PC-9 (cell line): Measurements from ENCODE around the gene RNU1-2. TPM values are rescaled to one million over a fixed set of nuclear protein-coding genes. Genes with fewer than 3 reads are reported as not detected.
"Not testable (repeated sequence)": the region's sequence is repeated elsewhere in the genome, so short reads cannot be mapped to it uniquely, and the experiment has no call there.

Source experiments
- BruUV-seq: library from RNA; stranded (reverse); fragments of 400-500 nt; replicated peaks from 2 replicates; lab custom pipeline; 2021; lab: Mats Ljungman, UMichigan
- CTCF ChIA-PET: fragments of 300-600 bp; sonication (Branson Sonifier 250); formaldehyde crosslinking; loops from one replicate; lab custom pipeline; 2022; ENCODE audit warnings: antibody characterized with exemption; lab: Charles Lee
- POLR2A ChIA-PET: fragments of 300-600 bp; sonication (Branson Sonifier 250); formaldehyde crosslinking; loops from one replicate; lab custom pipeline; 2022; ENCODE audit warnings: antibody characterized with exemption; ENCODE audit not compliant: unreplicated experiment; lab: Charles Lee
- DNase-seq, 2 experiments: peaks; one replicate each; pipeline versions ENCODE4 v3.0.0 to v3.0.0-alpha.2; 2015 to 2022; ENCODE audit warnings: mixed read lengths in 1 of 2
- H2AFZ ChIP-seq: fragments of 200-600 bp; sonication (generic); 2 replicates; pipeline ENCODE4 v1.8.1; 2017; ENCODE audit warnings: antibody characterized with exemption
- H3F3A ChIP-seq: fragments of 200-600 bp; sonication (generic); 2 replicates; pipeline ENCODE4 v1.8.1; 2017; ENCODE audit warnings: antibody characterized with exemption, mild to moderate bottlenecking, low read depth; ENCODE audit not compliant: insufficient read depth
- H3K27ac ChIP-seq: fragments of 200-600 bp; sonication (generic); 2 replicates; pipeline ENCODE4 v1.6.1; 2016; ENCODE audit warnings: mixed run types
- H3K27me3 ChIP-seq: fragments of 200-600 bp; sonication (generic); 2 replicates; pipeline ENCODE4 v1.6.1; 2016; ENCODE audit warnings: low read depth, mixed run types; ENCODE audit not compliant: insufficient read depth
- H3K36me3 ChIP-seq: fragments of 200-600 bp; sonication (generic); 2 replicates; pipeline ENCODE4 v1.6.1; 2016; ENCODE audit warnings: low read depth, mixed run types
- H3K4me1 ChIP-seq: fragments of 200-600 bp; sonication (generic); replicated peaks from 2 replicates; pipeline ENCODE4 v1.6.1; 2016; ENCODE audit warnings: mixed run types; ENCODE audit not compliant: insufficient read depth
- H3K4me2 ChIP-seq: fragments of 200-600 bp; sonication (generic); 2 replicates; pipeline ENCODE4 v1.6.1; 2017; ENCODE audit warnings: mixed run types
- H3K4me3 ChIP-seq: fragments of 200-600 bp; sonication (generic); 2 replicates; pipeline ENCODE4 v1.6.1; 2016; ENCODE audit warnings: mixed run types
- H3K79me2 ChIP-seq: fragments of 200-600 bp; sonication (generic); 2 replicates; pipeline ENCODE4 v1.6.1; 2017; ENCODE audit warnings: low read depth, mixed run types
- H3K9me2 ChIP-seq: fragments of 200-600 bp; sonication (generic); 2 replicates; pipeline ENCODE4 v1.8.1; 2017; ENCODE audit warnings: mild to moderate bottlenecking; ENCODE audit not compliant: insufficient read depth
- H3K9me3 ChIP-seq: fragments of 200-600 bp; sonication (generic); 2 replicates; pipeline ENCODE4 v1.8.1; 2016; ENCODE audit warnings: low read depth; ENCODE audit not compliant: insufficient read depth
- H4K20me1 ChIP-seq: fragments of 200-600 bp; sonication (generic); 2 replicates; pipeline ENCODE4 v1.8.1; 2017; ENCODE audit not compliant: insufficient read depth
- intact Hi-C: fragments of 100-400 bp; cut with micrococcal nuclease; formaldehyde crosslinking; loops from one replicate; pipeline ENCODE4 v1.10.0; 2022; ENCODE audit not compliant: unreplicated experiment
- total RNA-seq: library from RNA; stranded (reverse); gene quantifications from 2 replicates; pipeline ENCODE4 v1.2.3, GENCODE V29; 2021

RNU1-2 gene
- total RNA-seq, 1 experiment from 2014 or later, result 1,333 TPM

- H3K36me3 ChIP-seq, H2AFZ ChIP-seq, H3K79me2 ChIP-seq, H3K4me2 ChIP-seq, H3K4me3 ChIP-seq, H3K4me1 ChIP-seq, intact Hi-C loops, POLR2A ChIA-PET, CTCF ChIA-PET, DNase-seq, H3K27ac ChIP-seq, BruUV-seq, H3K9me3 ChIP-seq, H3K9me2 ChIP-seq, H3K27me3 ChIP-seq, H4K20me1 ChIP-seq: not testable (repeated sequence)
- H3F3A ChIP-seq, result peaks cover 13% of the 10 kb centered on the region; the same call in 1 of the 2 replicates
Measured at GRCh38 chr1:16893796-16894195, 2.0 kb upstream of the RNU1-2 start.

- H3K4me2 ChIP-seq, POLR2A ChIA-PET, H2AFZ ChIP-seq, H3K36me3 ChIP-seq, intact Hi-C loops, H3K4me3 ChIP-seq, H3K27ac ChIP-seq, DNase-seq, CTCF ChIA-PET, H3K9me3 ChIP-seq, H3K79me2 ChIP-seq, H3K4me1 ChIP-seq, BruUV-seq, H3K9me2 ChIP-seq, H4K20me1 ChIP-seq, H3K27me3 ChIP-seq: not testable (repeated sequence)
- H3F3A ChIP-seq, result peaks cover 13% of the 10 kb centered on the region; the same call in 1 of the 2 replicates
Measured at GRCh38 chr1:16894338-16894737, 1.4 kb upstream of the RNU1-2 start.

GRCh38 chr1:16895233-16895597 is 565 bp upstream of the RNU1-2 start:
- POLR2A ChIA-PET, H2AFZ ChIP-seq, H3K27ac ChIP-seq: not testable (repeated sequence)

GRCh38 chr1:16896316-16897055 is 706 bp downstream of the RNU1-2 start:
- Histone ChIP-seq H3K4me2 (peak overlapping the region; percentile 75), H3K4me3 (peak overlapping the region; percentile 49; the same call in 1 of the 2 replicates), H3K27ac (peak overlapping the region; percentile 60)
- H3K79me2 ChIP-seq, CTCF ChIA-PET, H2AFZ ChIP-seq, H3K9me2 ChIP-seq, H3K9me3 ChIP-seq, H3K4me1 ChIP-seq, H3K36me3 ChIP-seq, H4K20me1 ChIP-seq, intact Hi-C loops, BruUV-seq, H3K27me3 ChIP-seq, H3F3A ChIP-seq: not testable (repeated sequence)
- peak; percentile 60 to 81 for DNase-seq
- POLR2A ChIA-PET, result interaction anchor here (0.6 to 0.7 kb wide), 4 partner anchors 8 to 455 kb away, joined by 4 to 7 read pairs (median 4); no protein-coding TSS in a partner anchor

More at GRCh38 chr1:16895233-16895597, 565 bp upstream of the RNU1-2 start:
- H3K36me3 ChIP-seq, intact Hi-C loops, H3K27me3 ChIP-seq, H3K4me1 ChIP-seq, H3F3A ChIP-seq, H4K20me1 ChIP-seq, CTCF ChIA-PET, H3K9me2 ChIP-seq, H3K79me2 ChIP-seq, DNase-seq, H3K4me3 ChIP-seq, H3K9me3 ChIP-seq: not testable (repeated sequence)
- H3K4me2 ChIP-seq, result peak overlapping the region; percentile 61
- BruUV-seq, result TSS peak; percentile 92

- H3K79me2 ChIP-seq, H4K20me1 ChIP-seq, H3K9me2 ChIP-seq, H3K4me1 ChIP-seq, H3K9me3 ChIP-seq, H3F3A ChIP-seq, POLR2A ChIA-PET, CTCF ChIA-PET, H3K4me3 ChIP-seq, H3K36me3 ChIP-seq, H3K27ac ChIP-seq, BruUV-seq, H2AFZ ChIP-seq, DNase-seq, H3K4me2 ChIP-seq, H3K27me3 ChIP-seq, intact Hi-C loops: not testable (repeated sequence)
Measured at GRCh38 chr1:16897653-16898052, 1.9 kb downstream of the RNU1-2 start.

GRCh38 chr1:16898298-16898697 is 2.5 kb downstream of the RNU1-2 start:
- H3K4me1 ChIP-seq, H4K20me1 ChIP-seq, H3K36me3 ChIP-seq, H3K79me2 ChIP-seq, H2AFZ ChIP-seq, H3K9me3 ChIP-seq, H3K27me3 ChIP-seq, H3K27ac ChIP-seq, H3K4me3 ChIP-seq, BruUV-seq, POLR2A ChIA-PET, intact Hi-C loops, DNase-seq, H3K4me2 ChIP-seq, CTCF ChIA-PET, H3K9me2 ChIP-seq: not testable (repeated sequence)
- peaks cover 13% of the 10 kb centered on the region; the same call in 1 of the 2 replicates for H3F3A ChIP-seq

- CTCF ChIA-PET, H3K9me2 ChIP-seq, H2AFZ ChIP-seq, H3K9me3 ChIP-seq, H3K36me3 ChIP-seq, H3K27ac ChIP-seq, H3K4me3 ChIP-seq, H3K79me2 ChIP-seq, H3K27me3 ChIP-seq, BruUV-seq, H4K20me1 ChIP-seq, DNase-seq, H3K4me1 ChIP-seq, intact Hi-C loops, H3K4me2 ChIP-seq: not testable (repeated sequence)
- POLR2A ChIA-PET, result interaction anchor here (0.6 kb wide), 1 partner anchor 385 kb away, joined by 3 read pairs; no protein-coding TSS in a partner anchor
- peaks cover 20% of the 10 kb centered on the region for H3F3A ChIP-seq
Measured at GRCh38 chr1:16899020-16899419, 3.2 kb downstream of the RNU1-2 start.
